HEK293 (cell line): ENCODE data around the gene SMCO4.

ENCODE experiments used
- CTCF ChIA-PET: fragments of 350-600 bp; formaldehyde crosslinking; extraction: SDS; loops from one replicate; lab custom pipeline; 2021; ENCODE audit warnings: antibody characterized with exemption; lab: Yijun Ruan, JAX
- POLR2A ChIA-PET: fragments of 300-600 bp; formaldehyde crosslinking; extraction: SDS; loops from one replicate; lab custom pipeline; 2020; ENCODE audit warnings: antibody characterized with exemption, inconsistent platforms; lab: Yijun Ruan, JAX
- H3K27ac ChIP-seq: fragments of 200-500 bp; sonication (Bioruptor generic); 2 replicates; pipeline ENCODE4 v1.5.1; 2014; ENCODE audit warnings: low read depth, low read length, control low read depth, inconsistent platforms; ENCODE audit errors: extremely low read depth
- H3K36me3 ChIP-seq, 2 experiments: fragments of 200-500 bp in 1 of 2; sonication (Bioruptor generic) in 1 of 2; 1 replicate in 1 of 2; 2 replicates in 1 of 2; pipeline ENCODE4 v1.5.1; 2014 to 2017; ENCODE audit warnings: inconsistent platforms in 2 of 2, low read length in 2 of 2; ENCODE audit not compliant: control insufficient read depth in 2 of 2, insufficient read depth in 1 of 2
- H3K4me1 ChIP-seq: fragments of 200-500 bp; sonication (Bioruptor generic); 2 replicates; pipeline ENCODE4 v1.5.1; 2014; ENCODE audit warnings: mild to moderate bottlenecking, low read length, inconsistent platforms; ENCODE audit not compliant: control insufficient read depth, insufficient read depth
- H3K4me3 ChIP-seq: 2 replicates; pipeline ENCODE4 v1.5.1; 2011; ENCODE audit warnings: low read depth, mild to moderate bottlenecking, control low read depth, low read length, moderate library complexity
- H3K9me3 ChIP-seq: fragments of 200-500 bp; sonication (Bioruptor generic); 2 replicates; pipeline ENCODE4 v1.5.1; 2014; ENCODE audit warnings: low read depth, low read length, inconsistent platforms; ENCODE audit not compliant: control insufficient read depth, insufficient read depth
- BCL11B ChIP-seq: fragments of 450-650 bp; formaldehyde crosslinking; IDR thresholded peaks from 2 replicates; pipeline ENCODE4 v1.5.1; 2016; ENCODE audit warnings: low read depth, missing biosample characterization, missing genetic modification characterization
- CTCF ChIP-seq: fragments of 450-650 bp; formaldehyde crosslinking; IDR thresholded peaks from 2 replicates; pipeline ENCODE4 v1.5.1; 2016; ENCODE audit warnings: missing biosample characterization, missing genetic modification characterization
- GLI4 ChIP-seq: fragments of 450-650 bp; formaldehyde crosslinking; IDR thresholded peaks from 2 replicates; pipeline ENCODE4 v1.5.1; 2016; ENCODE audit warnings: missing biosample characterization, missing genetic modification characterization
- KLF10 ChIP-seq: fragments of 450-650 bp; IDR thresholded peaks from 2 replicates; pipeline ENCODE4 v1.5.1; 2018; ENCODE audit warnings: missing biosample characterization, mild to moderate bottlenecking, missing genetic modification characterization
- SALL2 ChIP-seq: fragments of 450-650 bp; formaldehyde crosslinking; IDR thresholded peaks from 2 replicates; pipeline ENCODE4 v1.5.0; 2017; ENCODE audit warnings: missing biosample characterization, mild to moderate bottlenecking, missing genetic modification characterization, borderline replicate concordance
- ZBTB11 ChIP-seq: fragments of 450-650 bp; formaldehyde crosslinking; conservative IDR thresholded peaks from 2 replicates; pipeline ENCODE4 v1.5.1; 2016; ENCODE audit warnings: low read depth, missing biosample characterization, missing genetic modification characterization
- ZBTB7A ChIP-seq: fragments of 450-650 bp; formaldehyde crosslinking; IDR thresholded peaks from 2 replicates; pipeline ENCODE4 v1.5.1; 2016; ENCODE audit warnings: low read depth, missing biosample characterization, missing genetic modification characterization
- ZFP41 ChIP-seq: fragments of 450-650 bp; formaldehyde crosslinking; IDR thresholded peaks from 2 replicates; pipeline ENCODE4 v1.5.1; 2016; ENCODE audit warnings: missing biosample characterization, missing genetic modification characterization, borderline replicate concordance
- ZNF133 ChIP-seq: fragments of 450-650 bp; formaldehyde crosslinking; IDR thresholded peaks from 2 replicates; pipeline ENCODE4 v1.5.1; 2016; ENCODE audit warnings: missing biosample characterization, missing genetic modification characterization
- ZNF138 ChIP-seq: fragments of 450-650 bp; formaldehyde crosslinking; IDR thresholded peaks from 2 replicates; pipeline ENCODE4 v1.5.1; 2016; ENCODE audit warnings: missing biosample characterization, missing genetic modification characterization, borderline replicate concordance
- ZNF274 ChIP-seq, 2 experiments: fragments of 200-500 bp in 1 of 2; fragments of 450-650 bp in 1 of 2; sonication (Bioruptor generic) in 1 of 2; formaldehyde crosslinking in 1 of 2; IDR thresholded peaks; 2 replicates each; pipeline versions ENCODE4 v1.5.1 to v1.6.1; 2014 to 2016; ENCODE audit warnings: borderline replicate concordance in 1 of 2, inconsistent platforms in 1 of 2, low read length in 1 of 2, missing biosample characterization in 1 of 2, missing genetic modification characterization in 1 of 2
- ZNF292 ChIP-seq: fragments of 450-650 bp; formaldehyde crosslinking; IDR thresholded peaks from 2 replicates; pipeline ENCODE4 v1.5.1; 2016; ENCODE audit warnings: low read depth, missing biosample characterization, missing genetic modification characterization, borderline replicate concordance
- ZNF302 ChIP-seq: fragments of 450-650 bp; formaldehyde crosslinking; IDR thresholded peaks from 2 replicates; pipeline ENCODE4 v1.5.1; 2016; ENCODE audit warnings: missing biosample characterization, missing genetic modification characterization, low read depth
- ZNF350 ChIP-seq: fragments of 450-650 bp; formaldehyde crosslinking; IDR thresholded peaks from 2 replicates; pipeline ENCODE4 v1.5.0; 2017; ENCODE audit warnings: missing biosample characterization, mild to moderate bottlenecking, missing genetic modification characterization
- ZNF473 ChIP-seq: fragments of 450-650 bp; formaldehyde crosslinking; IDR thresholded peaks from 2 replicates; pipeline ENCODE4 v1.5.1; 2017; ENCODE audit warnings: missing biosample characterization, missing genetic modification characterization
- ZNF544 ChIP-seq: fragments of 450-650 bp; formaldehyde crosslinking; IDR thresholded peaks from 2 replicates; pipeline ENCODE4 v1.5.0; 2017; ENCODE audit warnings: missing biosample characterization, missing genetic modification characterization
- ZNF561 ChIP-seq: fragments of 450-650 bp; IDR thresholded peaks from 2 replicates; pipeline ENCODE4 v1.5.1; 2018; ENCODE audit warnings: missing biosample characterization, missing genetic modification characterization, borderline replicate concordance
- ZNF629 ChIP-seq: fragments of 450-650 bp; formaldehyde crosslinking; IDR thresholded peaks from 2 replicates; pipeline ENCODE4 v1.5.1; 2017; ENCODE audit warnings: missing biosample characterization, missing genetic modification characterization
- ZNF658 ChIP-seq: fragments of 450-650 bp; formaldehyde crosslinking; IDR thresholded peaks from 2 replicates; pipeline ENCODE4; 2016; ENCODE audit warnings: missing biosample characterization, missing genetic modification characterization
- ZNF677 ChIP-seq: fragments of 450-650 bp; IDR thresholded peaks from 2 replicates; pipeline ENCODE4 v1.5.0; 2018; ENCODE audit warnings: missing biosample characterization, mild to moderate bottlenecking, missing genetic modification characterization, moderate library complexity

The SMCO4 gene

GRCh38 chr11:93510196-93510873 is 32.9 kb downstream of the SMCO4 start:
- Histone ChIP-seq H3K36me3 (no peaks in the 10 kb centered on the region), H3K4me3 (no peak overlapping the region), H3K27ac (no peak overlapping the region), H3K4me1 (no peaks in the 10 kb centered on the region), H3K9me3 (no peaks in the 10 kb centered on the region)
- TF ChIP-seq ZNF133 (tag by site-specific recombination) = no peak
- TF ChIP-seq ZNF138 (tag by site-specific recombination) = no peak
- no peak for TF ChIP-seq KLF10 (tag by site-specific recombination)
- TF ChIP-seq ZNF274 (IDR thresholded peaks at IDR 0.05; ENCODE audit: low read length) = no peak
- no peak for TF ChIP-seq ZNF274 (tag by site-specific recombination; IDR thresholded peaks at IDR 0.05; ENCODE audit: borderline replicate concordance)
- no peak for TF ChIP-seq CTCF
- TF ChIP-seq ZNF544 (tag by site-specific recombination) = no peak
- TF ChIP-seq ZNF677 = no peak
- TF ChIP-seq SALL2 (tag by site-specific recombination) = no peak
- TF ChIP-seq ZBTB11 (tag by site-specific recombination) = no peak
- TF ChIP-seq ZNF292 = no peak
- TF ChIP-seq ZNF473 (tag by site-specific recombination) = no peak
- no peak for TF ChIP-seq ZNF658
- TF ChIP-seq ZBTB7A = no peak
- TF ChIP-seq ZNF561 (tag by site-specific recombination) = no peak
- no peak for TF ChIP-seq BCL11B
- TF ChIP-seq ZNF629 = no peak
- no peak for TF ChIP-seq GLI4
- no peak for TF ChIP-seq ZNF350 (tag by site-specific recombination)
- POLR2A ChIA-PET = interaction anchor here (0.5 kb wide), 1 partner anchor 50 kb away, joined by 4 read pairs; no protein-coding TSS in a partner anchor
- CTCF ChIA-PET = interaction anchor here (0.6 kb wide), 1 partner anchor 284 kb away, joined by 3 read pairs; no protein-coding TSS in a partner anchor

- no peaks in the 10 kb centered on the region for H3K9me3 ChIP-seq
- no peak for TF ChIP-seq ZFP41 (tag by site-specific recombination)
- TF ChIP-seq ZNF302 = no peak
- H3K4me1 ChIP-seq = no peaks in the 10 kb centered on the region
- no peak overlapping the region for H3K4me3 ChIP-seq
- ChIA-PET POLR2A (no interaction called here), CTCF (no interaction called here)
- H3K36me3 ChIP-seq = peaks cover 0 to 3% of the 10 kb centered on the region in 2 experiments; a peak in 1 of 3 replicates
- no peak overlapping the region for H3K27ac ChIP-seq
These were observed 35.7 kb downstream of the SMCO4 start for GRCh38 chr11:93507517-93507916.
